Astrocyte (in vitro differentiated cells and primary cell): ENCODE measurements around the gene BIRC3. TPM values are rescaled to one million over a fixed set of nuclear protein-coding genes. Genes with fewer than 3 reads are reported as not detected.

Source experiments
- DNase-seq: peaks from one replicate; pipeline ENCODE4 v3.0.0-alpha.2; 2010; ENCODE audit warnings: low read depth
- FAIRE-seq: peaks from 2 replicates; lab custom pipeline; 2011; peaks lifted over from hg19 to GRCh38; lab: Jason Lieb, UNC
- H2AFZ ChIP-seq: 2 replicates; pipeline ENCODE4 v1.6.0; 2012; ENCODE audit warnings: low read depth, low read length, inconsistent platforms
- H3K27ac ChIP-seq: 2 replicates; pipeline ENCODE4 v1.5.1; 2011; ENCODE audit warnings: low read depth, low read length, inconsistent platforms
- H3K27me3 ChIP-seq: 2 replicates; pipeline ENCODE4 v1.6.0; 2011; ENCODE audit warnings: low read length, inconsistent platforms; ENCODE audit not compliant: insufficient read depth
- H3K36me3 ChIP-seq: 2 replicates; pipeline ENCODE4 v1.5.1; 2011; ENCODE audit warnings: low read length, inconsistent platforms; ENCODE audit not compliant: insufficient read depth
- H3K4me1 ChIP-seq: 2 replicates; pipeline ENCODE4 v1.5.1; 2011; ENCODE audit warnings: low read length, inconsistent platforms; ENCODE audit not compliant: insufficient read depth
- H3K4me2 ChIP-seq: 2 replicates; pipeline ENCODE4 v1.6.0; 2012; ENCODE audit warnings: low read length, inconsistent platforms
- H3K4me3 ChIP-seq: 2 replicates; pipeline ENCODE4 v1.5.1; 2011; ENCODE audit warnings: low read depth, mild to moderate bottlenecking, low read length, inconsistent platforms; ENCODE audit not compliant: insufficient read depth
- H3K79me2 ChIP-seq: 2 replicates; pipeline ENCODE4 v1.6.0; 2012; ENCODE audit warnings: mild to moderate bottlenecking, low read length, inconsistent platforms; ENCODE audit not compliant: insufficient read depth
- H3K9ac ChIP-seq: 2 replicates; pipeline ENCODE4 v1.6.0; 2012; ENCODE audit warnings: mild to moderate bottlenecking, low read length, inconsistent platforms
- H3K9me3 ChIP-seq: 2 replicates; pipeline ENCODE4 v1.5.1; 2012; ENCODE audit warnings: low read depth, mild to moderate bottlenecking, low read length, inconsistent platforms; ENCODE audit not compliant: insufficient read depth
- H4K20me1 ChIP-seq: 2 replicates; pipeline ENCODE4 v1.6.0; 2012; ENCODE audit warnings: low read length, inconsistent platforms; ENCODE audit not compliant: insufficient read depth
- H3K27ac Mint-ChIP-seq: one replicate; pipeline ENCODE4 v1.8.0; 2021; ENCODE audit warnings: mild to moderate bottlenecking, mixed read lengths; ENCODE audit not compliant: unreplicated experiment
- H3K27me3 Mint-ChIP-seq: one replicate; pipeline ENCODE4 v1.8.0; 2021; ENCODE audit warnings: low read depth, mixed read lengths; ENCODE audit not compliant: unreplicated experiment
- H3K36me3 Mint-ChIP-seq: one replicate; pipeline ENCODE4 v1.8.0; 2021; ENCODE audit warnings: low read depth, mixed read lengths; ENCODE audit not compliant: unreplicated experiment
- H3K4me1 Mint-ChIP-seq: one replicate; pipeline ENCODE4 v1.8.0; 2021; ENCODE audit warnings: low read depth, mixed read lengths; ENCODE audit not compliant: unreplicated experiment
- H3K4me3 Mint-ChIP-seq: one replicate; pipeline ENCODE4 v1.8.0; 2021; ENCODE audit warnings: mild to moderate bottlenecking, moderate library complexity, mixed read lengths; ENCODE audit not compliant: unreplicated experiment
- H3K9me3 Mint-ChIP-seq: one replicate; pipeline ENCODE4 v1.8.0; 2021; ENCODE audit warnings: mild to moderate bottlenecking, mixed read lengths; ENCODE audit not compliant: unreplicated experiment
- CTCF ChIP-seq: IDR thresholded peaks from 2 replicates; pipeline ENCODE4 v1.5.1; 2011; ENCODE audit warnings: low read depth, mild to moderate bottlenecking, inconsistent platforms, low read length, moderate library complexity; ENCODE audit not compliant: insufficient read depth
- EZH2 ChIP-seq: IDR thresholded peaks from 2 replicates; pipeline ENCODE4 v1.6.1; 2012; ENCODE audit warnings: mild to moderate bottlenecking, low read length, inconsistent platforms; ENCODE audit not compliant: insufficient read depth
- total RNA-seq: library from RNA; stranded (reverse); gene quantifications from 2 replicates; pipeline ENCODE4 v1.2.1, GENCODE V29; 2021

BIRC3 gene
- total RNA-seq, 1 donor from 2014 or later, result 2.6 TPM

DNA sequence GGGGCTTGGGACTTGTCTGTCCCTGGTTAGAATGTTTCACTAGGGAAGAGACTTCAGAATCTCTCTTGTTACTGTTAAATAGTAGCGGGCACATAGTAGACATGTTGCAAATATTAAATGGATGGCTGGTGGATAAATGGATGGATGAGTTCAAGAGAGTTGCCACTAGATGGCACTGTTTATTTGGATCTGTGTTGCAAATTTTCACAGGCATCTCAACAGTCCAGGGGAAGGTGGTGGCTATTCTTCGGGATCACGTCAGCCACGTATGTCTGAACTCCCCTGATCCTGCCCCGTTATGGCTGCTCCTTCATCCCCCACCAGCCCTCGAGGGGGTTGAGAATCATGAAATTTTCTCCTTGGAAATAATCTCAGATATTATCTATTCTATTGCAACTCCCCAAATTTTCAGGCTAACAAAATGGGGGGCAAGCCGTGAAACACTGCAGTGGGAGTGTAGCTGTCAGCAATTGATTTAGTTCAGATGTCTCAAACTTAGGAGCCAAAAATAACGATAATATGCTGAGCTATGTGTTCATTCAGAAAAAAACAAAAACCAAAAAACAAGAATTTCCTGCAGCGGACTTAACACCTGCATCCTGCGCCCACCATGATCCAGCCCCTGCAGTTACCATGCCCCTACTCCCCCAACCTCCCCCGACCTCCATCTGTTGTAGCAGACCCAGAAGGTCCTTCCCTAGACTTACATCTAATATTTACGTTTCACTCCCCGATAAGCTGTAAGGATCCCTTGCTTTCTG, 29.1 kb upstream of the BIRC3 start:
- Histone ChIP-seq H3K79me2 (no peaks in the 10 kb centered on the region), H3K4me3 (no peak overlapping the region), H3K9ac (no peak overlapping the region), H3K9me3 (no peaks in the 10 kb centered on the region), H3K36me3 (no peaks in the 10 kb centered on the region), H3K27me3 (no peaks in the 10 kb centered on the region), H3K4me2 (peak overlapping the region; percentile 76), H2AFZ (peak overlapping the region; percentile 55), H3K27ac (no peak overlapping the region), H4K20me1 (no peaks in the 10 kb centered on the region), H3K4me1 (peaks cover 10% of the 10 kb centered on the region)
- DNase-seq, result peak; percentile 52
- Mint-ChIP-seq H3K9me3 (no peaks in the 10 kb centered on the region), H3K36me3 (no peaks in the 10 kb centered on the region), H3K27ac (no peak overlapping the region), H3K27me3 (peaks cover 1% of the 10 kb centered on the region), H3K4me1 (peaks cover 9% of the 10 kb centered on the region), H3K4me3 (no peak overlapping the region)
- TF ChIP-seq CTCF (peak; percentile 82), EZH2 (no peak)
- FAIRE-seq, result peak; percentile 82

DNA sequence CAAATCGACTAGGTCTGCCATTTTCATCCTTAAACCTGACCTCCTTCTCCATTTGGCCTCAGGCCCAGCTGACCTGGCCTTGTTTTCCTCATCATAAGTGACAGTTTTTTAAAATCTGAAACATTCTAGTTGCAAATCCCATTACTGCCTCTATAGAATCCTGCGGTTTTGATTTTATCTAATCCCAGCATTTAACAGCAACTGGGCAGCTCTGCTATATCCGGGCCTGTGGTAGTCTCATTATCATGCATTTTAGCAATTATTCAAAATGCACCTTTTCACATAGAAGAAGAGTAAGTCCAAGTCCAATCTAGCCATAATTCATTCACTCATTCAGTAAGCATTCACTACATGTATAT, 28.6 kb upstream of the BIRC3 start:
- Histone ChIP-seq H3K4me2 (no peak overlapping the region), H3K27me3 (no peaks in the 10 kb centered on the region), H3K4me1 (peaks cover 6% of the 10 kb centered on the region), H3K79me2 (no peaks in the 10 kb centered on the region), H3K36me3 (no peaks in the 10 kb centered on the region), H4K20me1 (no peaks in the 10 kb centered on the region), H2AFZ (no peak overlapping the region), H3K4me3 (no peak overlapping the region), H3K9me3 (no peaks in the 10 kb centered on the region), H3K9ac (no peak overlapping the region), H3K27ac (no peak overlapping the region)
- DNase-seq, result no peak
- no peak for TF ChIP-seq EZH2
- no peak for TF ChIP-seq CTCF
- no peak for FAIRE-seq
- no peaks in the 10 kb centered on the region for H3K36me3 Mint-ChIP-seq
- no peaks in the 10 kb centered on the region for H3K9me3 Mint-ChIP-seq
- peaks cover 9% of the 10 kb centered on the region for H3K4me1 Mint-ChIP-seq
- no peak overlapping the region for H3K27ac Mint-ChIP-seq
- peaks cover 1% of the 10 kb centered on the region for H3K27me3 Mint-ChIP-seq
- H3K4me3 Mint-ChIP-seq, result no peak overlapping the region

DNA sequence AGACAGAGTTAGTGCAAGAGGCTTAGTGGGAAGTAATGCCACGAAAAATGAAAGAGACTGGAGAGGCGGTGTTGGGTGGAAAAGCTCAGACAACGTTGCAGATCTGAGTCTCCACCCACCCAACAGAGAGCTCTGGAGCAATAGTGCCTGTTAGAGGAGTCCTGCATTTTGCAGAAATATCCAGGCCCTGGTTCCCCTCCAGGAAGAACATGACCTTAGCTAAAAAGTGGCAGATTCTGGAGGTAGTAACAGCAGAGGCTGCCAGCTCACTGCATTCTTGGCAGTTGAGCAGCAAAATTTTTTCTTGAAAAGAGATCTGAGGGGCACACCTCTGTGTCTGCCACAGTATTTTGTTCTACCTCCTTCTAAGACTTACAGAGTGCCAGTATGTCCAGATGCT, 27.7 kb upstream of the BIRC3 start:
- Histone ChIP-seq H3K4me3 (no peak overlapping the region), H2AFZ (no peak overlapping the region), H3K9me3 (no peaks in the 10 kb centered on the region), H3K27me3 (no peaks in the 10 kb centered on the region), H3K27ac (no peak overlapping the region), H3K36me3 (no peaks in the 10 kb centered on the region), H3K4me2 (peak overlapping the region; percentile 7), H3K9ac (no peak overlapping the region), H3K79me2 (no peaks in the 10 kb centered on the region), H3K4me1 (peaks cover 6% of the 10 kb centered on the region), H4K20me1 (no peaks in the 10 kb centered on the region)
- DNase-seq (no peak), FAIRE-seq (no peak)
- Mint-ChIP-seq H3K27me3 (peaks cover 1% of the 10 kb centered on the region), H3K36me3 (no peaks in the 10 kb centered on the region), H3K4me1 (peaks cover 9% of the 10 kb centered on the region), H3K9me3 (no peaks in the 10 kb centered on the region), H3K27ac (no peak overlapping the region), H3K4me3 (no peak overlapping the region)
- TF ChIP-seq CTCF, result no peak
- no peak for TF ChIP-seq EZH2
